Measurements from ENCODE around the gene ALPL.

The ALPL gene

GRCh38 chr1:21547876-21548275 is 38.7 kb downstream of the ALPL start:
- no peak overlapping the region for H3K4me3 ChIP-seq (ENCODE audit: severe bottlenecking)
- H3K27ac ChIP-seq (ENCODE audit: poor library complexity, severe bottlenecking): no peak overlapping the region
- H3K4me1 ChIP-seq (ENCODE audit: insufficient read depth, poor library complexity, severe bottlenecking): no peaks in the 10 kb centered on the region
- H3K36me3 ChIP-seq (ENCODE audit: low read depth): no peaks in the 10 kb centered on the region
- TF ChIP-seq, protein P1, sequence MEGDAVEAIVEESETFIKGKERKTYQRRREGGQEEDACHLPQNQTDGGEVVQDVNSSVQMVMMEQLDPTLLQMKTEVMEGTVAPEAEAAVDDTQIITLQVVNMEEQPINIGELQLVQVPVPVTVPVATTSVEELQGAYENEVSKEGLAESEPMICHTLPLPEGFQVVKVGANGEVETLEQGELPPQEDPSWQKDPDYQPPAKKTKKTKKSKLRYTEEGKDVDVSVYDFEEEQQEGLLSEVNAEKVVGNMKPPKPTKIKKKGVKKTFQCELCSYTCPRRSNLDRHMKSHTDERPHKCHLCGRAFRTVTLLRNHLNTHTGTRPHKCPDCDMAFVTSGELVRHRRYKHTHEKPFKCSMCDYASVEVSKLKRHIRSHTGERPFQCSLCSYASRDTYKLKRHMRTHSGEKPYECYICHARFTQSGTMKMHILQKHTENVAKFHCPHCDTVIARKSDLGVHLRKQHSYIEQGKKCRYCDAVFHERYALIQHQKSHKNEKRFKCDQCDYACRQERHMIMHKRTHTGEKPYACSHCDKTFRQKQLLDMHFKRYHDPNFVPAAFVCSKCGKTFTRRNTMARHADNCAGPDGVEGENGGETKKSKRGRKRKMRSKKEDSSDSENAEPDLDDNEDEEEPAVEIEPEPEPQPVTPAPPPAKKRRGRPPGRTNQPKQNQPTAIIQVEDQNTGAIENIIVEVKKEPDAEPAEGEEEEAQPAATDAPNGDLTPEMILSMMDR (IDR thresholded peaks at IDR 0.05; ENCODE audit: poor library complexity, severe bottlenecking): no peak
- no peaks in the 10 kb centered on the region for H3K27me3 ChIP-seq (ENCODE audit: insufficient read depth, poor library complexity, severe bottlenecking)
- no peak for DNase-seq (ENCODE audit: low spot score)
- H3K9me3 ChIP-seq (ENCODE audit: severe bottlenecking): no peaks in the 10 kb centered on the region
- no peak for ATAC-seq (ENCODE audit: low read depth)

- ATAC-seq (ENCODE audit: low read depth) (no peak), DNase-seq (ENCODE audit: low spot score) (no peak)
- Histone ChIP-seq H3K4me1 (ENCODE audit: insufficient read depth, poor library complexity, severe bottlenecking) (no peaks in the 10 kb centered on the region), H3K36me3 (ENCODE audit: low read depth) (no peaks in the 10 kb centered on the region), H3K27ac (ENCODE audit: poor library complexity, severe bottlenecking) (no peak overlapping the region), H3K9me3 (ENCODE audit: severe bottlenecking) (no peaks in the 10 kb centered on the region), H3K4me3 (ENCODE audit: severe bottlenecking) (no peak overlapping the region), H3K27me3 (ENCODE audit: insufficient read depth, poor library complexity, severe bottlenecking) (no peaks in the 10 kb centered on the region)
- TF ChIP-seq, protein P1 (IDR thresholded peaks at IDR 0.05; ENCODE audit: poor library complexity, severe bottlenecking): no peak
These were observed 40.9 kb downstream of the ALPL start for GRCh38 chr1:21550097-21550496.

DNA sequence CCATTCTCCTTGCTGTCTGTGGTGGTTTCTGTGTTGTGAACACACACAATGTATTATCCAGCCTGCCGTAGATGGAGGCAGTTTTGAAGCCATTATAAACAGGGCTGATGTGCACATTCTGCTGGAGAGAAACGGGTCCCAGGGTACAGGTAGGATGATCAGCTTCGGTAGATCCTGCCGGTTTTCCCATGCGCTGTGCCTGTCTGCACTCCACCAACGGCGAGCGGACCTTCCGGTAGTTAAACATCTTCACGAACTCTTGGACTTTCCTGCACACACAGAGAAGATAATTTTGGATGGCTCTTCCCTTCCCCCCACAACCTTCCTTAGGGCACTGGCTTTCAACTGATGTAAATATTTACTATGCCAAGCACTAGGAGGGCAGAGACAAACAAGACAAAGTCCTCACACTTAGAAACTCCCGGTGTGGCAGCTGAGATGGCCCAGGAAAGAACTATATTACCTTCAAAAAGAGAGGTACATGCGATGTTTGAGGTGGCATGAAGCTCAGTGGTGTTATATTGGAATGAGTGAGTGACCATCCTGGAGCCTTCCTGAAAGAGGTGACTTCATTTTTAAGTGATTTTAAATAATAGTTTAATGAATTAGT is 41.7 kb downstream of the ALPL start:
- no peaks in the 10 kb centered on the region for H3K9me3 ChIP-seq (ENCODE audit: severe bottlenecking)
- ATAC-seq (ENCODE audit: low read depth): no peak
- TF ChIP-seq, protein P1 (IDR thresholded peaks at IDR 0.05; ENCODE audit: poor library complexity, severe bottlenecking): no peak
- H3K4me3 ChIP-seq (ENCODE audit: severe bottlenecking): no peak overlapping the region
- H3K36me3 ChIP-seq (ENCODE audit: low read depth): no peaks in the 10 kb centered on the region
- no peaks in the 10 kb centered on the region for H3K4me1 ChIP-seq (ENCODE audit: insufficient read depth, poor library complexity, severe bottlenecking)
- DNase-seq (ENCODE audit: low spot score): no peak
- no peak overlapping the region for H3K27ac ChIP-seq (ENCODE audit: poor library complexity, severe bottlenecking)
- no peaks in the 10 kb centered on the region for H3K27me3 ChIP-seq (ENCODE audit: insufficient read depth, poor library complexity, severe bottlenecking)

- ATAC-seq (ENCODE audit: low read depth) (no peak), DNase-seq (ENCODE audit: low spot score) (no peak)
- H3K4me3 ChIP-seq (ENCODE audit: severe bottlenecking): no peak overlapping the region
- H3K27me3 ChIP-seq (ENCODE audit: insufficient read depth, poor library complexity, severe bottlenecking): no peaks in the 10 kb centered on the region
- no peaks in the 10 kb centered on the region for H3K9me3 ChIP-seq (ENCODE audit: severe bottlenecking)
- H3K36me3 ChIP-seq (ENCODE audit: low read depth): no peaks in the 10 kb centered on the region
- H3K27ac ChIP-seq (ENCODE audit: poor library complexity, severe bottlenecking): no peak overlapping the region
- TF ChIP-seq, protein P1 (IDR thresholded peaks at IDR 0.05; ENCODE audit: poor library complexity, severe bottlenecking): no peak
- no peaks in the 10 kb centered on the region for H3K4me1 ChIP-seq (ENCODE audit: insufficient read depth, poor library complexity, severe bottlenecking)
These were observed 43.5 kb downstream of the ALPL start for GRCh38 chr1:21552715-21553114.

- DNase-seq (ENCODE audit: low spot score) (no peak), ATAC-seq (ENCODE audit: low read depth) (no peak; the same call in 2 of the 3 replicates)
- no peaks in the 10 kb centered on the region for H3K9me3 ChIP-seq (ENCODE audit: severe bottlenecking)
- H3K27me3 ChIP-seq (ENCODE audit: insufficient read depth, poor library complexity, severe bottlenecking): no peaks in the 10 kb centered on the region
- H3K4me1 ChIP-seq (ENCODE audit: insufficient read depth, poor library complexity, severe bottlenecking): no peaks in the 10 kb centered on the region
- no peak overlapping the region for H3K27ac ChIP-seq (ENCODE audit: poor library complexity, severe bottlenecking)
- H3K4me3 ChIP-seq (ENCODE audit: severe bottlenecking): no peak overlapping the region
- H3K36me3 ChIP-seq (ENCODE audit: low read depth): no peaks in the 10 kb centered on the region
- TF ChIP-seq, protein P1 (IDR thresholded peaks at IDR 0.05; ENCODE audit: poor library complexity, severe bottlenecking): no peak
These were observed 44.1 kb downstream of the ALPL start for GRCh38 chr1:21553116-21553926.
